GM19372 (cell line): Measurements from ENCODE around the gene TINCR.
"Not testable (repeated sequence)": the region's sequence is repeated elsewhere in the genome, so short reads cannot be mapped to it uniquely, and the experiment has no call there.

Experiments used
- ATAC-seq: cut with Tn5 transposase; IDR thresholded peaks from one replicate; pipeline ENCODE4 v1.9.1; 2021; ENCODE audit warnings: mild to moderate bottlenecking, low read depth, moderate library complexity; ENCODE audit not compliant: unreplicated experiment

TINCR gene

DNA sequence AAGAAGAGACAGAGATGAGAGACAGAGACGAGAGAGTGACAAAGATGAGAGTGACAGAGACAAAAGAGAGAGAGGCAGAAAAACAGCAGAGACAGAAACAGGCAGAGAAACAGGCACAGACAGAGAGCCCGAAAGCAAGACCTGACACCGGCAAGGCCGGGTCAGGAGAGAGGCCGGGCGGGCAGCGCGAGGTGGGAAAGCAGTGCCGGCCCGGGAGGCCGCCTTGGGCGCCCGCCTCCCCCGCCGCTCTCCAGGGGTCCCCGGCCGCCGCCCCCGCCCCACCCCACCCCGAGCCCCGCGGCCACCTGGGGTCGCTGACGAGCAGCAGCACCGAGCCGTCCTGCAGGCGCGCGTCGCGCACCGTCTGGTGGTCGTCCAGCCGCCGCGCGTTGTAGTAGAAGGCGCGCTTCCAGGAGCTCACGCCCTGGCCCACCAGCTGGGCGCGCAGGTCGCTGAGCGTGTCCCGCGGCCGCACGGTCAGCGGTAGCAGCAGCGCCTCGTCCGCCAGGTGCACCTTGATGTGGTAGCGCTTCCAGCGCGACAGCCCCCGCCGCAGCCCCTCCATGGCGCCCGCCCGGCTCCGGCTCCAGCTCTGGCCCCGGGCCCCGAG lies at the start of gene TINCR:
TINCR (minus strand) TSS at position 594 of the 610 bp plus-strand sequence.
- no peak for ATAC-seq

DNA sequence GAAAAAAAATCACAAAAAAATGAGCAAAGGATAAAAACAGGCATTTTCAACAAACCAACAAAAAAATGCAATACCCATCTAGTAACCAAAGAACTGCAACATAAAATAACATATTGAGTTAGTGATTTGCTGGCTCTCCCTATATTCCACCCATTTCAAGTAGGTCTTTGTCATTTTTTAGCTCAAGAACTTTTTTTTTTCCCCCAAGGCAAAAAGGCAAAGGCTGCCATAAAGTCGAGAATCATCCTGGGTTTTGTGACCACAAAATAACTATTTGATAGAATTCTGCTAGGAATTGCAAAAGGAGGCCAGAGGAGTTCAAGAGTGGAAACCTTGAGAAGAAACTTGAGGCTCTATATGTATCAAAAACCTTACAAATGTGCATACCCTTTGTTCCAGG lies 49.3 kb upstream of the TINCR start:
- no peak for ATAC-seq

DNA sequence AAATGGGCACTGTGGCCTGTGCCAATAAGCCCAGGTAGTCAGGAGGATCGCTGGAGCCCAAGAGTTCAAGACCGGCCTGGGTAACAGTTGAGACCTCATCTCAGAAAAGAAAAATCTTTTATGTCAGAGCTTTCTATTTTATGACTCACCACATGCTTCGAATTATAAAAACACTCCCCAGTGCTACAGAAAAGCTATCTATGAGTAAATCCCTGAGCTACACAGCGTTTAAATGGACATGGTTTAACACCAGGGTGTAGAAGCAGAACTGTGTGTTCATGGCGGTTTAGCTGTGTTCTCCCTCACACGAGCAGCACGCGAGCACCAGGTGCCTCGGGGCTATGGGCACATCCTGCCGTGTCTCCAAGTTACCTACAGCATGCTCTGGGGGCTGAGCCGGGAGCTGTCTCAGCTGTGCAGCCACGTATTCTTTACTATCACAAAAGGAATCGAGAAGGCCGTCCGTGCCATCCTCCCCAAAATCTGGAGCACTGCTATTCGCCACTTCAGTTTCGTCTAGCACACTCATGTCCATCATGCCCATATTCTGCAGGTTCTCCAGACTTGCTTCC lies 48.1 kb upstream of the TINCR start:
- ATAC-seq = no peak

DNA sequence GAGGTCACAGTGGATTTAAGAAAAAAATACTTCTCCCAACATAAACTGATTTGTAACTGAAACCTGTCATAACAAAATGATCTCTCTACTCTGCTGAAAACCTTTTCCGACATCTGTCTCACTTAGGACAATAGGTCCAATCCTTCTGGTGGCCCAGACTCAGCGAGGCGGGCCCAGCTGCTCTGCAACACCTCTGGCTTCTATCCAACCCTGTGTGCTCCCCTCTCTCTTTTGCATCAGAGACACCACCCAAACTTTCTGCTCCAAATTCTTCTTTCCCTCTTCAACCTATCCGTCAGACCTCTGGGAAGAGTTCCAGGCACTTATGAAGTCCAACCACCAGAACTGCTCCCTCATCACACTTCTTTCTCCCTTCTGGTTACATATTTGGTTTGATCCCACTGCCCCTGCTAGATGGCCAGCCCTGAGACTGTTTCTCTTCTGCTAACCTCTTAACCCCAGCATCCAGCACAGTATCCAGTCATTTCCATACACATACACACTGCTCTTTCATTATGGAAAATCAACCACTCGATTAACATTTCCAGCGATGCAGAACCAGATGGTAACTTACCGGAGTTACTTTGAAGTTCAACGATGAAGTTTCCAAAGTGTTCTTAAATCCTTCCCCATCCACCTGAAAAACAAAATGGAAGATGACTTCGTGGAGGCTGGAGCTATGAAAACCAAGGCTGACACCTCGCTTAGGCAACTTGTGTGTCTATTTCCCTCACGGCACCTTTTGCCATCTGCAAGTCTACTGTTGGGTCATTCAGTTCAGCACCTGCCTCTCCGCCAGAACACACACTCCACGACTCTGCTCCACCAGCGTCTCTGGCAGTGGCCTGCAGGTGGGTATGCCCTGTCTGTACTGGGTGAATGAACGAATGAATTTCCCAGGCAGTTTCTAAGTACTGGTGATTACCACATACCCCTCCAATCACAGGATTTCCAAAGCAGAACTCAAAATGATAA lies 45.4 kb upstream of the TINCR start:
- ATAC-seq = no peak

DNA sequence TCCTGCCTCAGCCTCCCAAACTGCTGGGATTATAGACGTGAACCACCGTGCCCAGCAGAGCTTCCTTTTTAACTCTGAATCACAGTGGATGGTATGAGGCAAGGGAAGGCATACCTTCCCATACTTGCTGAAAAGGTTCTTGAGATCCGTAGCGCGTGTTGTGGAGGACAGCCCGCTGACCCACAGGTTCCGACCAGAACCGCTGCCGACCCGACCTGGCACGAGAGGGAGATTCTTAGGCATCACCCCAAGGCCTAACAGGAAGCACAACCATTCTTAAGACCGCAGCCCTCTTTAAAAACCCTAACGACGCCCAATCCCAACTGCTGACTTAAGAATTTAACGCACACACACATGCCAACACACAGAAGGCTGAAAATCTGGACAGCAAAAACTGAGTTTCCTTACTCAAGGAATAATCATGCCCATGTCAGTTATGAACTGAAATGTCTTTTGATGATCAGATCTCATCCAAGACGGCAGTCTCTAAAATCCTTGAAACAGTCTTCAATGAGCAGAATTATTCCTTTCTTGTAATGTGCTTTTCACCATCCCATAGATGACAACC lies 42.2 kb upstream of the TINCR start:
- ATAC-seq = no peak

DNA sequence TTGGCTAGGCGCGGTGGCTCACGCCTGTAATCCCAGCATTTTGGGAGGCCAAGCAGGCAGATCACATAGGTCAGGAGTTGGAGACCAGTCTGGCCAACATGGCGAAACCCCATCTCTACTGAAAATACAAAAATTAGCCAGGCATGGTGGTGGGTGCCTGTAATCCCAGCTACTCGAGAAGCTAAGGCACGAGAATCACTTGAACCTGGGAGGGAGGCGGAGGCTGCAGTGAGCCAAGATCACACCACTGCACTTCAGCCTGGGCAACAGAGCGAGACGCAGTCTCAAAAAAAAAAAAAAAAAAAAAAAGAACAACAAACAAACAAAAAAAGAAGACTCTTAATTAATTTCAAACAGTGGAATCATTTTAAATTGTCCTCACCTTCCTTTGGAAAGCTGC lies 41.0 kb upstream of the TINCR start:
- not testable (repeated sequence) for ATAC-seq

DNA sequence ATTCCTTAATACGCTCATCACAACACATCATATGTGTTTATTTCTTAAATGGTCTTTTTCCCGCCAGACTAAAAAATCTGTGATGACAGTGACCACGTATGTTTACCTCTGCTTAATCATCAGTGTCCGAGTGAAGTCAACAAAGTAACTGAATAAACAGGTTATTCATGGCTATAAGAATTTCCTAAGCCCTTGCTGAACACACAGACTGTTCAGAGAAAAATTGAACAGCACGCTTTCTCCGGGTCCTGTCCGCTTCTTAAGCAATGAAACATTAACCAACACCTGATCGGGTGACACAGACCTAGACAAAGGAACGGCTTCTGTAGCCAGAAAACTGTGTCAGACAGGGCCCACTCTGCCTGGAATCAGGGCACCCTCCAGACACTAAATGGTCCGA lies 40.5 kb upstream of the TINCR start:
- ATAC-seq = no peak

DNA sequence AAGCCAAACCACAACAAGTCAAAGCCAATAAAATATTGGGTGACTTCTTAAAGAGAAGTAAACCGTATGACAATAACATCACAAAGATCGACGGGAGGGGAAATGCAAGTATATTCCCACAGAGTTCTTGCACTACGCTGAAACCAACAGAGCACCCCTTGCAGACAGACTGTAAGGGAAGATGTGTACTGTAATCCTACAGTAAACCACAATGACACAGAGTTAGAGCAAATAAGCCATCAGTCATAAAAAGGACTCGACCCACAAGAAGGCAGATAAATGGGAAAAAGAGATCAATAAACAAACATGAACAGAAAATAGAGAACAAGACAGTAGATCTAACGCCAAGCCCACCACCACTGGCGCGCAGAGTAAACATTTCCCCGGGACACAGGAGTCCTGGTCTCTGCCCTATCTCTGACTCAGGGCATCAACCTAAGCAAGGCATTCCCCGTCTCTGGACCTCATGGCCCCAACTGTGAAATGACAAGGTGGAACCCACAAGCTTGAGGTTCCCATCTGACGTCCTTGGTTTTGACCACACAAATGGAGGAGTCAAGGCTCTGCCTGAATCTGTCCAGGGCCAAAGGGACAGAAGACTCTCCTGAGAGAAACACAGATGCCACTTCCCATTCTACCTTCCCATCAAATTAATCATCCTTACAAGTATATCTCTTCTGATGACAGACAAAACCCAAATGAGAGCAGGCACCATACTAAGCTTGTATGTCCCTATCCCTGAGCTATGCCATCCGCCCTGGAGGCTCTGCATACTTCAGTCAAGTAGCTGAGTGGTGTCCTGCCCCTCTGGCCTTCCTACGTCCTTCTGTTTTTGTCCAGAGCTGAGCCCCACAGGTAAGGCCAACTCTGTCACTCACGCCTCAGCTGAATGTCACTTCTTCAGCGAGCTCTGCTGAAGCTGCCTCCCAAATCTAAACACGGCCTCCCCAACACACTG lies 39.8 kb upstream of the TINCR start:
- no peak for ATAC-seq

DNA sequence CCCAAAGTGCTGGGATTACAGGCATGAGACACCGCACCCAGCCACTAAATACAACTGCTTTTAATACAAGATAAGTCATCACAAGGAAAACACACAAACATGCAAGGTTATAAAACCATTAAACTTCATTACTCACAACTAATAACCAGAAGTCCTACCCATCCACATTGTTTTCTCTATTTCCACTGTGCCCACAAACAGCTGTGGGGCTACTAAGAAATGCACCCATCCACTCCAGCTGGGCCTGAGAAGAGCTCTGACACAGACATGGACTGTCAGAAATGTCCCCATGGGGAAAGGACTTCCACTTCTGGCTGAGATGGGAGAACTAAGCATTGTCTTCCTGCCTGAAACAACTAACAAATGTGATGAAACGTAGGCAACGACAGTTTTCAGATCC lies 37.6 kb upstream of the TINCR start:
- no peak for ATAC-seq

DNA sequence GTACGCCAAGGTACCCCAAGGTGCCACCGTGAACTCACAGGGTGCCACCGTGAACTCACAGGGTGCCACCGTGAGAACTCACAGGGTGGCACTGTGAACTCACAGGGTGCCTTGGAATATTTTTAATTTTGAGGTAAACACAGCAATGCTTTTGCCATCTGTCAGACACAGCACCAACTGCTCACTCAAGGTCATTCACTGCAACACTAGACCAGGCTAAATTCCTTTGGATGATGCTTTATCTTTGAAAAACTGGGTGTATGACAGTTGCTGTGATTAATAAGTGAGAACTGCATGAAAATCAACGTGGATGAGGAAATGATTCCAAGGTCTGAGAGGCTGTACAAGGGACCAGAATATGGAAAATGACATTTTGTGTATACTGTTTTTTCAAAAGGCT lies 35.9 kb upstream of the TINCR start:
- ATAC-seq = no peak

DNA sequence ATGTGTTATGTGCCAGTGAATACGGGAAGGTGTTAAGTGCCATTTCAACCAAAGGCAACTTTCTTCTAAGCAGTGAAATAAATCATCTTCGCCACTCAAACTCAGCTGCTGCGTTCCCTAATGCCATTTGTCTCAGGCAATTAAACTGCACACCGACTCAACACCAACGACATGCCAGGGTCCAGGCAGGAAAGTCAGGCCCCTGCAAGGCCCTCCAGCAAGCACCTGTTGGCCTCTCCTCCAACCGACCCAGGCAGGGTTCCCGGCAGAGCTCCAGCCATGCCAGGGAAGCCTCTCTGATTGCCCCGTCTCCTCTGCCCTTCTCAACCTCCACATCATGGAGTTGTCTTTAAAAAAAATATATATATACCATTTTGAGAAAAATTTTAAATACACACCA lies 33.0 kb upstream of the TINCR start:
- no peak for ATAC-seq

DNA sequence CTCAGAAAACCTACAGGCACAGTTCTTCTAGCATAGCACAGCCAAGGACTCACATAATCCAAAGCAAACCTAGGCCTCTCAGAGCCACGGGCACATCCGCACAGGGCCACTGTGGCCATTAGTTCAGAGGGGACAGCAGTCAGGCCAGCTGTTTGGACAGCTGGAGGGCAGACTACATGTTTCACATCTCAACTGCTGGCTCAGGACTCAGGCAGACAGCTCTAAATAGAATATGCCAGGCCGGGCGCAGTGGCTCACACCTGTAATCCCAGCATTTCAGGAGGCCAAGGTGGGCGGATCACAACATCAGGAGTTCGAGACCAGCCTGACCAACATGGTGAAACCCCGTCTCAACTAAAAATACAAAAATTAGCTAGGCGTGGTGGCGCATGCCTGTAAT lies 28.0 kb upstream of the TINCR start:
- no peak for ATAC-seq

DNA sequence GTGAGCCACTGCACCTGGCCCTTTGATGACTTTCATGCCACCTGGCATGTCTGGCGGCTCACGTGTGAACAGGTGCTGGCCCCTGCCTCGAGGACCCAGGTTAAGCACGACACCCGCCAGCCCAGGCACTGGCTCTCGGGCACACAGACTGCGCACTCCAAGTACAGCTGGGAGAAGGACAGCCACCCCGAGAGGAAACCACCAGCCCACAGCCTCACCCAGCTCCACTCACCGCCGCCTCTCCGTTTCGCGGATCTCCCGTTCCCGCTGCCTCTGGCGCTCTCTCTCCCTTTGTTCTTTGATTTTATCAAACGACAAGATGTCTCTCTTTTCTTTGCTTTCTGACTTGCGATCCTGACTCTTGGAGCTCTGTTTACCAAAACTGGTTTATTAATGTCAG lies 27.4 kb upstream of the TINCR start:
- ATAC-seq = no peak

DNA sequence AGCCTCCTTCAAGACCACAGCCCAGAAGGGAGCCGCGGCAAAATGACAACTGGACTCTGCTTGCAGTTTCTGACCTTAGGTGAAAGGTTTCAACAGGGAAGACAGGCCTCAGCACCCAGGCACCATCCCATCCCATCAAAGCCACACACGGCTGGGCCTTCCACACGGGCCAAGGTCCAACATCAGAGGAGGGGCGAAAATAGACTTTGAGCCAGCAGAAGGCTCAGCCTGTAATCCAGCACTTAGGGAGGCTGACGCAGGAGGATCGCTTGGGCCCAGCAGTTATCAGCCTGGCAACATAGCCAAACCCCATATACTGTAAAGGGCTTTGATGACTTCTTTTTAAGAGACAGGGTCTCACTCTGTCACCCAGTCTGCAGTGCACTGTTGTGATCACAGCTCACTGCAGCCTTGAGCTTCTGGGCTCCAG lies 26.8 kb upstream of the TINCR start:
- no peak for ATAC-seq

DNA sequence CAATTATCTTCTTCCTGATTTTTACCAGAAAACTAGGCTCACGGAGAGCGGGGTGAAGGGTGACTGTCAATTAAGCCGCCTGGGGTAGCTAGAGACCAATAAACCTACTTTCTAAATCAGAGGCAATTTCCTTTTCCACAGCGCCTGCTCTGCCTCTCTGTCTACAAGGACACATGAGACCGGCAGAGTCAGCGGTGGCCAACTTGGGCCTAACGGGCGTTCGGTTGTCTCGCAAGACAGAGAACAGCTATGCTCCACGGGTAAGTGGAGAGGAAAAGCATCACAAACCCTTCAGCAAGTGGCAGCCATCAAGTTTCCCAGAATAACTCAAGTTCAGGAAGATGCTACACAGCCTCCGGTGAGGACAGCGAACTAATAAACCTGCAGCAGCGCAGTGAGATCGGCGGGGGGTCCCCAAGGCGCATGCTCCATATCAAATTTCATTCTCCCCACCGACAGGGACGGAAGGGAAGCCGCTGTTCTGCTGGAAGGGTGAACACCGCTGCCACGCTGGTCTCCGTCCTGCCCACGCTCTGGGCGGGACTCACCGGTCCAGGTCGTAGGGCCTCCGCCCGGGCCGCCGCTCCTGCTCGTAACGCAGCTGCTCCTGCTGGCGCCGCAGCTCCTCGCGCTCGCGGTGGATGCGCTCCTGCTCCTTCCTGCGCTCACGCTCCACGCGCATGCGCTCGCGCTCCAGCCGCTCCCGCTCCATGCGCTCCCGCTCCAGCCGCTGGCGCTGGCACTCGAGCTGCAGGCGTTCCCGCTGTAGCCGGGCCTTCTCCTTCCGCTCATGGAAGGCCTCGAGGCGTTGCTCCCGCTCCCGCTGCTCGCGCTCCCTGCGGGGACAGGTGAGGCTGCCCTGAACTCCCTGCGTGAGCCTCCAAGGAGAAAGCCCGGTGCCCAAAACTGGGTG lies 25.8 kb upstream of the TINCR start:
- ATAC-seq = no peak

DNA sequence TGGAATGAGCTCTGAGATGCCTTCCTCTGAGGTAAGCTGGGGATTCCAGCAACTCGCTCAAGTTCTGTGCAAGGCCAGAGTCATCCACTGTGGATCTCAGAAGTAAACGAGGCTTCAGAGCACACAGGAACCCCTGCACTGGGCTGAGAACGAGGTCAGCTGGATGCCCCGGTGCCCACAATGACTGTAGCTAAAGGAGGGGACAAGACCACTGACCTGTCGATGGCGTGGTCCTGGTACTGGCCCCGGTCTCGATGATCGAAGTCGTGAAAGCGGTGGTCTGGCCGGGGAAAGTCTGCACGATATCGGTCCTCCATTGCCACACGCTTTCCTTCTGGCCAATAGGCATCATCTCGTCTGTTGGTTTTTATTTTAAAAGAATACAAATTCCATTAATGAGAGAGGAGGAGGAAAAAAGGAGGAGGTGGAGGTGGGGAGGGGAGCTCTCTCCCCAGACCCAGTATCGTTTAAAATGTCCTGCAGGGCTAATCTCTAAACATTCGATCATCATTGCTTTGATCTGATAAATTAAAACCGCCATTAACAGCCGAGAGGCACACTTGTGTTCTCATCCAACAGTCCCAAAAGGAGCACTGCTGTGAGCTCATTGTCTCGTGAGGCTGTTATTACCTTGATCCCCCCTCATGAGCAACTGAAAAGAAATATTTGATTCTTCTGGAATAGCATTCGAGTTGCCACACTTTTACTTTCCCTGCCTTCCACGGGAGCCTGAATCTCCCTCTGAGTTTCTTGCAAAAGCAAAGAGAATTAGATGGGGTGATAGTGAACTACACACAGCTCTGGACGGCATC lies 25.0 kb upstream of the TINCR start:
- ATAC-seq = no peak

DNA sequence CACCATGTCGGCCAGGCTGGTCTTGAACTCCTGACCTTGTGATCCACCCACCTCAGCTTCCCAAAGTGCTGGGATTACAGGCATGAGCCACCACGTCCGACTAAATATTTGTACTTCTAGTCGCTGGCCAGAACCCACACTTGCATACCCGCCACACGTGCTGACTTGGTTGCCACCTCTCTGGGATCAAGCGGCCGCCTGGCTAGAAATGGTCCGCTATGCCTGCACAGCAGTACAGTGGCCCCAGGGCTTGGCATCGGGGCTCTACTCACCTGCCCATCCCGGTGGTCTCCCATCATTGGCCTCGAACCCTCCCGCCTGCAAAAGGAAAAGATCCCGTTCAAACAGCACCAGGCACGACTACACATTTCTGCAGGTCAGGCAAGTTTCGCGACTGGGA lies 23.7 kb upstream of the TINCR start:
- no peak for ATAC-seq

DNA sequence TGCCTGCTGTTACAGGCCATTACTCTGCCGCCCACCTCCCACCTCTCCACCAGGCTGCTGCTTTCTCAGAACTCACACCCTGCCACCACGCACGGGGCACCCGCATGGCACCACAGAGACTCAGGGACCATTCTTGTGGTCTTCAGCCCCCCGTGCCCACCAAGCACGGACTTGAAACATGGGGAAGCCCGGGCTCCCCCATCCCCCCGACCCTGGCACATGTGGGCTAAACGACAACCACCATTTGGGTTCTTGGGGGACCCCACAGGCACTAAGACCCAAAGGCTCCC lies 23.1 kb upstream of the TINCR start:
- no peak for ATAC-seq
